ENCODE data around the gene BCS1L. TPM values are rescaled to one million over a fixed set of nuclear protein-coding genes. Genes with fewer than 3 reads are reported as not detected.

BCS1L gene
- total RNA-seq, 1 experiment from 2014 or later: 47.0 TPM

Other genes with a start within 250 kb of the BCS1L start
- not detected in 2 replicates for gene VIL1, start 240.6 kb upstream of the BCS1L start, total RNA-seq (2014; rRNA removed; shearing (Covaris generic))
- 12.0 and 12.3 TPM in 2 replicates for gene USP37, start 91.3 kb upstream of the BCS1L start, total RNA-seq (2014; rRNA removed; shearing (Covaris generic))
- gene CNOT9, start 90.8 kb upstream of the BCS1L start, total RNA-seq (2014; rRNA removed; shearing (Covaris generic)): 90.0 and 100 TPM in 2 replicates
- gene PLCD4, start 51.8 kb upstream of the BCS1L start, total RNA-seq (2014; rRNA removed; shearing (Covaris generic)): 8.5 and 10.2 TPM in 2 replicates
- 11.3 and 13.6 TPM in 2 replicates for gene ZNF142, start 60 bp upstream of the BCS1L start, total RNA-seq (2014; rRNA removed; shearing (Covaris generic))
- gene RNF25, start 12.3 kb downstream of the BCS1L start, total RNA-seq (2014; rRNA removed; shearing (Covaris generic)): 37.5 and 45.5 TPM in 2 replicates
- gene STK36, start 12.4 kb downstream of the BCS1L start, total RNA-seq (2014; rRNA removed; shearing (Covaris generic)): 15.6 and 20.7 TPM in 2 replicates
- gene TTLL4, start 51.2 kb downstream of the BCS1L start, total RNA-seq (2014; rRNA removed; shearing (Covaris generic)): 17.5 and 28.7 TPM in 2 replicates
- 19.9 and 20.5 TPM in 2 replicates for gene CYP27A1, start 122.5 kb downstream of the BCS1L start, total RNA-seq (2014; rRNA removed; shearing (Covaris generic))
- gene PRKAG3, start 172.1 kb downstream of the BCS1L start, total RNA-seq (2014; rRNA removed; shearing (Covaris generic)): not detected in 2 replicates
- gene WNT6, start 200.1 kb downstream of the BCS1L start, total RNA-seq (2014; rRNA removed; shearing (Covaris generic)): 3.4 and 4.2 TPM in 2 replicates
- gene WNT10A, start 221.2 kb downstream of the BCS1L start, total RNA-seq (2014; rRNA removed; shearing (Covaris generic)): 0.72 and 1.4 TPM in 2 replicates